ENCODE data around the gene DES.
"Not testable (repeated sequence)": the region's sequence is repeated elsewhere in the genome, so short reads cannot be mapped to it uniquely, and the experiment has no call there.

DES gene

GRCh38 chr2:219418155-219419011 is at the start of gene DES:
TSS of gene DES (plus strand) at chr2:219418377. CDS start at chr2:219418463, 86 bp downstream.
- DNase-seq (ENCODE audit: low spot score) = no peak

- peak; percentile 34 for DNase-seq (ENCODE audit: low spot score)
These were observed 49.4 kb upstream of the DES start for GRCh38 chr2:219368690-219369191.

- DNase-seq (ENCODE audit: low spot score) = peak; percentile 35
These were observed 48.7 kb upstream of the DES start for GRCh38 chr2:219369447-219369861.

GRCh38 chr2:219378163-219378851 is 39.9 kb upstream of the DES start:
- no peak for DNase-seq (ENCODE audit: low spot score)

- DNase-seq (ENCODE audit: low spot score) = no peak
These were observed 37.3 kb upstream of the DES start for GRCh38 chr2:219380926-219381325.

- DNase-seq (ENCODE audit: low spot score) = no peak
These were observed 36.7 kb upstream of the DES start for GRCh38 chr2:219381448-219381847.

GRCh38 chr2:219384083-219384713 is 34.0 kb upstream of the DES start:
- DNase-seq (ENCODE audit: low spot score) = no peak

- no peak for DNase-seq (ENCODE audit: low spot score)
These were observed 33.3 kb upstream of the DES start for GRCh38 chr2:219384859-219385258.

- no peak for DNase-seq (ENCODE audit: low spot score)
These were observed 32.1 kb upstream of the DES start for GRCh38 chr2:219385958-219386520.

- DNase-seq (ENCODE audit: low spot score) = no peak
These were observed 31.5 kb upstream of the DES start for GRCh38 chr2:219386532-219387280.

GRCh38 chr2:219387306-219388120 is 30.7 kb upstream of the DES start, which contains the start of gene DNPEP:
TSS of gene DNPEP (minus strand) at chr2:219387912. CDS start at chr2:219387794, 118 bp downstream.
- DNase-seq (ENCODE audit: low spot score) = peak; percentile 43

GRCh38 chr2:219388121-219388906 is 29.9 kb upstream of the DES start:
- DNase-seq (ENCODE audit: low spot score) = peak; percentile 99

GRCh38 chr2:219388907-219389156 is 29.3 kb upstream of the DES start:
- no peak for DNase-seq (ENCODE audit: low spot score)

GRCh38 chr2:219392754-219393153 is 25.4 kb upstream of the DES start:
- no peak for DNase-seq (ENCODE audit: low spot score)

GRCh38 chr2:219395056-219395455 is 23.1 kb upstream of the DES start:
- not testable (repeated sequence) for DNase-seq (ENCODE audit: low spot score)

GRCh38 chr2:219395609-219396008 is 22.6 kb upstream of the DES start:
- DNase-seq (ENCODE audit: low spot score) = no peak

- no peak for DNase-seq (ENCODE audit: low spot score)
These were observed 21.2 kb upstream of the DES start for GRCh38 chr2:219396863-219397457.

- DNase-seq (ENCODE audit: low spot score) = no peak
These were observed 19.3 kb upstream of the DES start for GRCh38 chr2:219398721-219399363.

Data from Ammon's horn (tissue), 1 donor.